GM21619 (cell line): ENCODE measurements around the gene RBMY1A1.
"Not testable (repeated sequence)": the region's sequence is repeated elsewhere in the genome, so short reads cannot be mapped to it uniquely, and the experiment has no call there.

Experiments used
- ATAC-seq: cut with Tn5 transposase; IDR thresholded peaks from one replicate; pipeline ENCODE4 v1.9.1; 2021; ENCODE audit not compliant: unreplicated experiment

The RBMY1A1 gene

GRCh38 chrY:21534579-21534978, at the start of gene RBMY1A1:
Gene RBMY1A1 (plus strand): TSS chrY:21534879. CDS start chrY:21536892, 2,013 bp downstream.
- not testable (repeated sequence) for ATAC-seq

GRCh38 chrY:21511038-21511437, 23.6 kb upstream of the RBMY1A1 start, which contains the start of gene RBMY1B:
Gene RBMY1B (plus strand): TSS chrY:21511338. CDS start chrY:21513351, 2,013 bp downstream.
- not testable (repeated sequence) for ATAC-seq

DNA sequence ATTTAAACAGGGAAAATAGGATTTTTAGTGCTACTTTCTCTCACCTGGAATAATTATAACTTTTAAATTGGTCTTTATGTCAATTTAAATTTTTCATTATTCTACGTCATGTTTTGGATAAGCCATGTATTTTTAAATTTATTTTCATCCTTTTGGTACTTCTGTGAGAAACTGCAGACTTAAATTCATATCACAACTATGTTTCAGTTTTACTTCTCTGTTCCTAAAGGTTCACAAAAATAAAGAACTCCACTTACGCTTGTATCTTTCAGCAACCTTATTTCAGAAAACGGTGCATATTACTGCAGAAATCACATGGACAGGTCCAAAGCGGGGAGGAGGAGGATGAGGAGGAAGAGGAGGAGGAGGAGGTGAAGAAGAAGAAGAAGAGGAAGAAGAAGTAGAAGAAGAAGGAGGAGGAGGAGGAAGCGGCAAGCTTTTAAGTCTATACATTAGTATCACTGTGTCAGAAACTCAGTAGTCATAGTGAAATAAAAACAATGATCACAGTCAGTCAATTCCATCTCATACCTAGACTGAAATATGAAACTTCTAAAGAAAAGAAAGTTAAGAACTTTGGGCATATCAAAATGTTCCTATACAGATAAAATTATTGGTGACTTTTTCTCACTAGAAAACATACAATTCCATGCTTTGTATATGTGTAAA, 24.8 kb downstream of the RBMY1A1 start:
- peak; percentile 89 for ATAC-seq

GRCh38 chrY:21585449-21585848, 50.8 kb downstream of the RBMY1A1 start:
- no peak for ATAC-seq

- not testable (repeated sequence) for ATAC-seq
Measured at GRCh38 chrY:21586454-21586853, 51.8 kb downstream of the RBMY1A1 start.

GRCh38 chrY:21592059-21592458, 57.4 kb downstream of the RBMY1A1 start:
- no peak for ATAC-seq

GRCh38 chrY:21596287-21596686, 61.6 kb downstream of the RBMY1A1 start:
- not testable (repeated sequence) for ATAC-seq
